HG02763 (cell line): ENCODE results near the gene NYNRIN.
"Not testable (repeated sequence)": the region's sequence is repeated elsewhere in the genome, so short reads cannot be mapped to it uniquely, and the experiment has no call there.

Experiments
- ATAC-seq: cut with Tn5 transposase; IDR thresholded peaks from one replicate; pipeline ENCODE4 v1.9.1; 2021; ENCODE audit warnings: mild to moderate bottlenecking, moderate library complexity; ENCODE audit not compliant: unreplicated experiment

NYNRIN gene

DNA sequence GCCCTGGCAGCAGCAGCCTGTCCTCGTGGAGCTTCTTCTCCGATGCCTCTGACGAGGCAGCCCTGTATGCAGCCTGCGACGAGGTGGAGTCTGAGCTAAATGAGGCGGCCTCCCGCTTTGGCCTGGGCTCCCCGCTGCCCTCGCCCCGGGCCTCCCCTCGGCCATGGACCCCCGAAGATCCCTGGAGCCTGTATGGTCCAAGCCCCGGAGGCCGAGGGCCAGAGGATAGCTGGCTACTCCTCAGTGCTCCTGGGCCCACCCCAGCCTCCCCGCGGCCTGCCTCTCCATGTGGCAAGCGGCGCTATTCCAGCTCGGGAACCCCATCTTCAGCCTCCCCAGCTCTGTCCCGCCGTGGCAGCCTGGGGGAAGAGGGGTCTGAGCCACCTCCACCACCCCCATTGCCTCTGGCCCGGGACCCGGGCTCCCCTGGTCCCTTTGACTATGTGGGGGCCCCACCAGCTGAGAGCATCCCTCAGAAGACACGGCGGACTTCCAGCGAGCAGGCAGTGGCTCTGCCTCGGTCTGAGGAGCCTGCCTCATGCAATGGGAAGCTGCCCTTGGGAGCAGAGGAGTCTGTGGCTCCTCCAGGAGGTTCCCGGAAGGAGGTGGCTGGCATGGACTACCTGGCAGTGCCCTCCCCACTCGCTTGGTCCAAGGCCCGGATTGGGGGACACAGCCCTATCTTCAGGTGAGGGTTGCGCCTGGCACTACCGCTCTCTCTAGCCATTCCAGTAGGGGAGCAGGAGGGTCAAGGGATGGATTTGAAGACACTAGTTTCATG is 28.7 kb upstream of the NYNRIN start:
- ATAC-seq: no peak

DNA sequence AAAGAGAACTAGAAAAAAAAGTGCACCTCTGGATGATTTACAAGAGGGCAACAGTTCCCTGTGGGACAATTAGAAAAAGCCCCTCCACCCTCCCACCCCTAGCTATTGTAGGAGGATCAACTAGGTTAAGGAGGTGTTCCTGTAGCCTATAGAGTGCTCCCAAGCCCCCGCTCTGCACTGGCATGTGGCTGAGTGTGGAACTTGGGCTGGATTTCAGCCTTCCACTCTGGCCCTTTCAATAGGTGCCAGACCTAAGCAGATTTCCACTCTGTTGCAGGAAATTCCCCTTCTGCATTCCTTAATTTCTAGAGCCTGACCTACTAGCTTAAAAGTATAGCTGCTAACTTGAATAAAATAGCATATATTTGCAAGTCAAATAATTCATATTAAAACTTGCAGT is 28.1 kb upstream of the NYNRIN start:
- ATAC-seq: no peak

GRCh38 chr14:24371605-24372004 is 27.2 kb upstream of the NYNRIN start:
- not testable (repeated sequence) for ATAC-seq

DNA sequence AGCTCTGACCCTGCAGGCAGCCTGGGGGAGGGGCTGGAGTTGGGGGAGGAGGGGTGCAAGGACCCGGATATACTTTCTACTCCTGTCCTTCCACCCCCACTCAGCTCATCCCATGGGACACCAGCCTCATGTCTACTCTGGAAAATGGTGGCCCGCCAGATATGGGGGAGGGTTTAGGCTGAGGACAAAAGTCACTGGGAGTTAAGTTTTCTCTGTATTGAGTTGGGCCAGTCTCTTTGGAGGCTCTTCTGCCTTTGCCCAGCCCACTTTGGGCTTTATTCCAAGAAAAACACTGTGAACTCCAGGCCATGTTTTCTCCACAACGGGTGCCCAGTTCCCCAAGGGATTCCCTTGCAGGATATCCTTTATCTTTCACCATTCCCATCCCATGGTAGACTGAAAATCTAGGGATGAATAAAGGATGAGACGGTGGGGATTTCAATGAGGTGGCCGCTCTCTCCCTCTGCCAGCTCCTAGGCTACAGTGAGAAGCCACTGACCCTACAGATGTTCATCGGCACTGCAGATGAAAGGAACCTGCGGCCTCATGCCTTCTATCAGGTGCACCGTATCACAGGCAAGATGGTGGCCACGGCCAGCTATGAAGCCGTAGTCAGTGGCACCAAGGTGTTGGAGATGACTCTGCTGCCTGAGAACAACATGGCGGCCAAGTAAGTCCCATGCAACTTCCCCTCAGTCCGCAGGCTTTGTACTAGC is 25.9 kb upstream of the NYNRIN start:
- no peak for ATAC-seq

- no peak for ATAC-seq
These were observed 22.2 kb upstream of the NYNRIN start for GRCh38 chr14:24376448-24377070.

DNA sequence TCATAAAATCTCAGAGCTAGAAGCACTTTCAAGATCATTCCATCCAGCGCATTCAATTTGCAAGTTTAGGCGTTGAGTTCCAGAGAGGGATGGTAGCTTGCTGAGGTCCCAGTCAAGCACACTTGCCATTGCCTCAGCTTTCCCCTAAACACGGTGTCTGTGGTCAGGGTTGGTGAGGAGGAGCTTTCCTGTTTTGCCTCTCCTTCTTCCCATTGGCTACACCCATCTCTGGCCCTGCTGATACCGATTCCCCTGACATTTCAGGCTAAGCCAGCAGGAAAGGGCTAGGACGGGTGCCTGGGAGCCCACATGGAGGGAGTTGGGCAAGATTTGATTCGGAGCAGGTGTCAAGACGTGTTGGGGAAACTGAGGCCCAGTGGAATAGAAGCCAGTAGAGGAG is 21.7 kb upstream of the NYNRIN start:
- ATAC-seq: no peak

GRCh38 chr14:24377657-24378056 is 21.1 kb upstream of the NYNRIN start:
- ATAC-seq: no peak

GRCh38 chr14:24378327-24378726 is 20.5 kb upstream of the NYNRIN start:
- no peak for ATAC-seq

- no peak for ATAC-seq
These were observed 19.6 kb upstream of the NYNRIN start for GRCh38 chr14:24378981-24379906.

DNA sequence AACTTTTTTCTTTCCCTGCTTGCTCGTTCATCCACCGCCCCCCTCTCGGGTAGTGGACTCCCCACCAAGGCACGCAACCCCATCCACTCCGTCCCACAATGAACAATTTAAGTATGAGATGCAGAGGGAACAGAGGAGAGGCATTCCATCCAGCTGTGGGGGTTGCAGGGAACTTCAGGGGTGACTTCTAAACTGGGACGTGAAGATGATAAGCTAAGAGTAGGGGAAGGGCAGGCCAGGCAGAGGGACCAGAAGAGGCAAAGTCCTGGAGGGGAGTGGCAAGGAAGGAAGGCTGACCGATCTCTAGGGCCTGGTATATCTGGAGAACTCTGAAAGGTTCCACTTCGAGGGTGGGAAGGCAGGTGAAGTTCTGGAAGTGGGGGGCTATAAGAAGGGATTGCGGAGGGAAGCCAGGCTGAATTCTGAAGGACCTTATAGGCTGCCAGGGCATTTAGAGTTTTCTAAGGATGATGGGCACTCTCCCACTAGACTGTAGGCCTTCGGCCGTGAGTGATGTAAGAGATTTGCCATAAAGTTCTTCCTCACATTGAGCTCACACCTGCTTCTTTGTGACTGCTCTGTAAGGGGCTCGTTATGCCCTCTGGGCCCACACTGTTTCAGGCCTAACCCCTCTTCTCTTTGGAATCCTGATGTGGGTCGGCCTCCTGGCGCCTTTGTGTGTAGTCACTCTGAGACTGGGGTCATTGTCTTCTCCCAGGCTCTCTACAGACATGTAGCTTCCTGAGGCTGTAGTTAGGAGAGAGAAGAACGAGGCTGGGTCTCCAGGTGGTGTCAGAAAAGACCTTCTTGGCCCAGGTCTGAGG is 18.7 kb upstream of the NYNRIN start:
- no peak for ATAC-seq

DNA sequence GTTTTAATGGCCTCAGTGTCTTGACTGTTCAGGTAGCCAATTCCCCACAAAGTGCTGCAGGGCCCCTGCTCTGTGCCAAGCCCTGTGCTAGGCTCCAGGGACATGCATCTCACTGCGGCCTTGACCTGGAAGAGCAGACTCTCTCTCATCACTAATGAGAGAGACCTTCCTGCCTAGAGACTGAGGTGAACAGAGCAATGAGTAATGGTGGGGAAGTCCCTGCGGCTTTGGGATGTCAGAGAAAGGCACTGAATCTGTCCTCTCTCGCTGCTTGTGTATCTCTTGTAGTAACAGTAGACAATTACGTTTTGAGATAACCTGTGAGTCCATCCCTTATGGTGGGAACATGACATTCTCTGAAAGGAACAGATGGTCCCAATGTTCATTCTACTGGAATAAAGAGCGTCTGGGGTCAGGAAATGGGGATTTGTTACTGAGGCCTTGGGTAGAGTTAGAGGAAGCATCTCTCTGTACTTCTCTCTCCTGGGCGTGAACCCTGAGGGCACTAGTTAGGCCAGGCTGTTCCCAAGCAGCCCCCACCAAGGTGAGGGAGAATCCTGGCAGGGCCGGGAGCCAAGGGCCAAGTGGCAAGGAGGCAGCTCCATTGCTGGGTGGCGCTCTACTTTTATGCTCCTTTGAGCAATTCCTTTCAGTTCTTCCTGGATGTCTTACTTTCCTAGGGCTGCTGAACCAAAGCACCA is 17.3 kb upstream of the NYNRIN start:
- no peak for ATAC-seq

DNA sequence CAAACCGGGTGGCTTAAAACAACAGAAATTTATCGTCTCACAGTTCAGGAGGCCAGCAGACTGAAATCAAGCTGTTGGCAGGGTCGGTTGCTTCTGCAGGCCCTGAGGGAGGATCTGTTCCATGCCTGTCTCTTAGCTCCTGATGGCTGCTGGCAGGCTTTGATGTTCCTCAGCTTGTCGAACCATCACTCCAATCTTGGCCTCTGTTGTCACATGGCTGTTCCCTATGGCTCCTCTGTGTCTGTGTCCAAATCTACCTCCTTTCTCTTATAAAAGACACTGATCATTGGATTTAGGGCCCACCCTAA is 16.8 kb upstream of the NYNRIN start:
- ATAC-seq: no peak

DNA sequence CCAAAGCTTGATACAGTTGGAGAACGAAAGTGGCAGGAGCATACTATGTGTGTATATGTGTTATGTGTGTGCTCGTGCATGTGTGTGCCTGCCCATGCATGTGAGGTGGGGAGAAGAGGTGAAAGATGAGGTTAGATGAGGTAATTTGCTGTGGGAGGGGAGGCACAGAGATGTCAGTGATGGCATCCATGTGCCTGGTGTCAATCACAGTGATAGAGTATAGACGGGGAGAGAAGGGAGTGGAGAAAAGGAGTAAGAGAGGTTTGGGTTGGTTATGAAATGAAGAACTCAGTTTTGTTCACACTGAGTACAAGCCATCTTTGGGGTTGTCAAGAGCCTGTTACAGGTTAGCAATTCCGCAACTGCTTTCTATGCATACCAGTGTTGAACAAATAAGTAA is 14.6 kb upstream of the NYNRIN start:
- ATAC-seq: no peak

GRCh38 chr14:24385524-24385923 is 13.3 kb upstream of the NYNRIN start:
- no peak for ATAC-seq

GRCh38 chr14:24387009-24387345 is 11.8 kb upstream of the NYNRIN start:
- no peak for ATAC-seq

- ATAC-seq: not testable (repeated sequence)
These were observed 11.2 kb upstream of the NYNRIN start for GRCh38 chr14:24387579-24387978.

DNA sequence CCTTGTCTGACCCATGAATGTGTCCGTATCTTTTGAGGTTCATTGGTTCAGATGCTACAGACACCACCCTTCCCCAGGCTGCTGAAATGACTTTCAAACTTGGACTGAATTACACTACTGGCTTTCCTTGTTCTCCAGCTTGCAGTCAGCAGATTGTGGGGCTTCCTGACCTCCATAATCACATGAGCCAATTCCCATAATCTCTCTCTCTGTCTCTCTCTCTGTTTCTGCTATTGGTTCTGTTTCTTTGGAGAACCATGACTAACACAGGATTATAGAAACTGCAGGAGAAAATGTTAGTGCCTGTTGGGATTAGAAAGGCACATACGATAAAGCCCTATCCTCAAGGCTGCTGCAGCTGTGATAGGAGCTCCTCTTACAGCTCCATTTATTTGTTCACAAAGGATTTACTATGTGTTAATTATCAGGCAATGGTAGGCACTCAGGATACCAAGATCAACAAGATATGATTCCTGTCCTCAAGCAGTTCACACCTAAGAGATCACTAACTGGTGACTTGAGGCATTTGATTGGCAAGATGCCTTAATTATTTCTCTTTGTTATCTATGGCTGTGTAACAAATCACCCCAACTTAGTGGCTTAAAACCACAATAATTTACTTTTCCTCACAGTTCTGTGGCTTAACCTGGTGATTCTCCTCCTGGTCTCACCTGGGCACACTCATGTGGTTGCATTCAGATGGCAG is 10.2 kb upstream of the NYNRIN start:
- no peak for ATAC-seq

- ATAC-seq: no peak
These were observed 9.5 kb upstream of the NYNRIN start for GRCh38 chr14:24389226-24389848.
